ENCODE measurements around the gene FAM83D. TPM values are rescaled to one million over a fixed set of nuclear protein-coding genes. Genes with fewer than 3 reads are reported as not detected.

FAM83D gene
- total RNA-seq, 1 experiment from 2014 or later = 66.9 TPM

GRCh38 chr20:38946836-38947235 lies 20.6 kb downstream of the FAM83D start (continued):
- TF ChIP-seq E2F1 (CRISPR knock-in tag; IDR thresholded peaks at IDR 0.05) (no peak), ZNF232 (CRISPR knock-in tag; IDR thresholded peaks at IDR 0.05) (no peak), ESRRA (CRISPR knock-in tag; IDR thresholded peaks at IDR 0.05; ENCODE audit: borderline replicate concordance) (no peak), SMAD3 (CRISPR knock-in tag; IDR thresholded peaks at IDR 0.05; ENCODE audit: borderline replicate concordance) (no peak), FOXJ3 (CRISPR knock-in tag; IDR thresholded peaks at IDR 0.05; ENCODE audit: borderline replicate concordance) (no peak), SOX15 (CRISPR knock-in tag; IDR thresholded peaks at IDR 0.05) (no peak)

- POLR2A ChIA-PET = no interaction called here
- H3K36me3 Mint-ChIP-seq = peaks cover 81% of the 10 kb centered on the region
- no peak overlapping the region for H3K4me3 Mint-ChIP-seq
- H3K27me3 Mint-ChIP-seq (ENCODE audit: low read depth) = no peaks in the 10 kb centered on the region
- H3K9me3 Mint-ChIP-seq = no peaks in the 10 kb centered on the region
- no peak overlapping the region for H3K27ac Mint-ChIP-seq
- ATAC-seq (no peak), DNase-seq (ENCODE audit: low spot score) (no peak)
- CTCF ChIA-PET = no interaction called here
- no peak for TF ChIP-seq USF2 (CRISPR knock-in tag; IDR thresholded peaks at IDR 0.05)
- no peak for TF ChIP-seq FOXJ3 (CRISPR knock-in tag; IDR thresholded peaks at IDR 0.05; ENCODE audit: borderline replicate concordance)
- TF ChIP-seq ESRRA (CRISPR knock-in tag; IDR thresholded peaks at IDR 0.05; ENCODE audit: borderline replicate concordance) = no peak
- TF ChIP-seq TCF7 (CRISPR knock-in tag; IDR thresholded peaks at IDR 0.05; ENCODE audit: low read depth) = no peak
- no peak for TF ChIP-seq ZNF532 (CRISPR knock-in tag; IDR thresholded peaks at IDR 0.05; ENCODE audit: borderline replicate concordance)
- TF ChIP-seq E2F5 (CRISPR knock-in tag; IDR thresholded peaks at IDR 0.05) = no peak
- no peak for TF ChIP-seq MAX (CRISPR knock-in tag; IDR thresholded peaks at IDR 0.05)
- no peak for TF ChIP-seq ZNF425 (CRISPR knock-in tag; conservative IDR thresholded peaks at IDR 0.05)
- no peak for TF ChIP-seq JUN (CRISPR knock-in tag; IDR thresholded peaks at IDR 0.05)
- TF ChIP-seq E2F1 (CRISPR knock-in tag; IDR thresholded peaks at IDR 0.05) = no peak
- TF ChIP-seq FOXK1 (CRISPR knock-in tag; IDR thresholded peaks at IDR 0.05) = no peak
- no peak for TF ChIP-seq ZNF416 (CRISPR knock-in tag; IDR thresholded peaks at IDR 0.05)
- TF ChIP-seq ERG (CRISPR knock-in tag; IDR thresholded peaks at IDR 0.05) = no peak
- no peak for TF ChIP-seq FOXP1 (CRISPR knock-in tag; IDR thresholded peaks at IDR 0.05; ENCODE audit: borderline replicate concordance)
- no peak for TF ChIP-seq SMAD4 (CRISPR knock-in tag; IDR thresholded peaks at IDR 0.05)
- no peak for TF ChIP-seq ZNF281 (CRISPR knock-in tag; IDR thresholded peaks at IDR 0.05)
- H3K4me1 Mint-ChIP-seq = no peaks in the 10 kb centered on the region
These were observed 21.7 kb downstream of the FAM83D start for GRCh38 chr20:38947931-38948362.
